Measurements from ENCODE around the gene G2E3. TPM values are rescaled to one million over a fixed set of nuclear protein-coding genes. Genes with fewer than 3 reads are reported as not detected.
"Not testable (repeated sequence)": the region's sequence is repeated elsewhere in the genome, so short reads cannot be mapped to it uniquely, and the experiment has no call there.

G2E3 gene
- total and polyA plus RNA-seq, 7 donors = 3.5 to 13.0 (median 6.7) TPM

GRCh38 chr14:30638926-30639325 lies 80.0 kb downstream of the G2E3 start:
- Histone ChIP-seq H3K36me3 (peaks cover 6 to 60% (median 13%) of the 10 kb centered on the region in 4 donors), H3K9me3 (no peaks in the 10 kb centered on the region), H3K4me3 (no peak overlapping the region), H3K27ac (no peak overlapping the region), H3K27me3 (no peaks in the 10 kb centered on the region), H3K4me1 (no peaks in the 10 kb centered on the region)
- WGBS, 2 donors = 83 to 86% methylated on average over 3 of the region's 3 CpGs
- intact Hi-C loops (cut with DNase I) = no loop called here
- TF ChIP-seq POLR2A (IDR thresholded peaks at IDR 0.05) (no peak), EP300 (IDR thresholded peaks at IDR 0.05) (no peak), POLR2AphosphoS5 (IDR thresholded peaks at IDR 0.05) (no peak)
- TF ChIP-seq, protein P1, sequence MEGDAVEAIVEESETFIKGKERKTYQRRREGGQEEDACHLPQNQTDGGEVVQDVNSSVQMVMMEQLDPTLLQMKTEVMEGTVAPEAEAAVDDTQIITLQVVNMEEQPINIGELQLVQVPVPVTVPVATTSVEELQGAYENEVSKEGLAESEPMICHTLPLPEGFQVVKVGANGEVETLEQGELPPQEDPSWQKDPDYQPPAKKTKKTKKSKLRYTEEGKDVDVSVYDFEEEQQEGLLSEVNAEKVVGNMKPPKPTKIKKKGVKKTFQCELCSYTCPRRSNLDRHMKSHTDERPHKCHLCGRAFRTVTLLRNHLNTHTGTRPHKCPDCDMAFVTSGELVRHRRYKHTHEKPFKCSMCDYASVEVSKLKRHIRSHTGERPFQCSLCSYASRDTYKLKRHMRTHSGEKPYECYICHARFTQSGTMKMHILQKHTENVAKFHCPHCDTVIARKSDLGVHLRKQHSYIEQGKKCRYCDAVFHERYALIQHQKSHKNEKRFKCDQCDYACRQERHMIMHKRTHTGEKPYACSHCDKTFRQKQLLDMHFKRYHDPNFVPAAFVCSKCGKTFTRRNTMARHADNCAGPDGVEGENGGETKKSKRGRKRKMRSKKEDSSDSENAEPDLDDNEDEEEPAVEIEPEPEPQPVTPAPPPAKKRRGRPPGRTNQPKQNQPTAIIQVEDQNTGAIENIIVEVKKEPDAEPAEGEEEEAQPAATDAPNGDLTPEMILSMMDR (IDR thresholded peaks at IDR 0.05) = no peak
- no peak for DNase-seq

DNA sequence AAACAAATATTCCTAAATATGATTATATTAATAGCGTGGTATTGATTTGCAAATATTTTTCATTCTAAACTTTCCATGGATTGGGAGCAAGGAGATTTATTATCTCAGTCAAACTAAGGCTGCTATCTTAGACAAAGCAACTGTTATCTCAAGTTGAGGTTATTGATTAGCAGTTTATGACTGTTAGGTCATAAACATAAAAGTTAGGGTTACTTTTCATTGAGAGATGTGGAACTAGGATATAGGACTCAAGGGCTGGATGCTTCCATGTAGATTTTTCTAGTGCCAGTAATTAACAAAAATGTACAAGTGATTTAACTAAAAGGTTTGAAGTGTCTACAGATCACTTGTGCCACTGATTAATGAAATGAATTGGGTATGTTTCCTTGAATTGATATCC lies 82.2 kb downstream of the G2E3 start:
- intact Hi-C loops (cut with DNase I) = no loop called here
- Histone ChIP-seq H3K4me3 (no peak overlapping the region), H3K27me3 (no peaks in the 10 kb centered on the region), H3K4me1 (no peaks in the 10 kb centered on the region), H3K27ac (no peak overlapping the region), H3K36me3 (peaks cover 0 to 63% (median 11%) of the 10 kb centered on the region in 4 donors), H3K9me3 (no peaks in the 10 kb centered on the region)
- TF ChIP-seq POLR2A (IDR thresholded peaks at IDR 0.05) (no peak), POLR2AphosphoS5 (IDR thresholded peaks at IDR 0.05) (no peak), EP300 (IDR thresholded peaks at IDR 0.05) (no peak)
- TF ChIP-seq, protein P1 (IDR thresholded peaks at IDR 0.05) = no peak
- no peak for DNase-seq
- 23 to 69% methylated on average over 1 of the region's 1 CpG for WGBS, 2 donors

DNA sequence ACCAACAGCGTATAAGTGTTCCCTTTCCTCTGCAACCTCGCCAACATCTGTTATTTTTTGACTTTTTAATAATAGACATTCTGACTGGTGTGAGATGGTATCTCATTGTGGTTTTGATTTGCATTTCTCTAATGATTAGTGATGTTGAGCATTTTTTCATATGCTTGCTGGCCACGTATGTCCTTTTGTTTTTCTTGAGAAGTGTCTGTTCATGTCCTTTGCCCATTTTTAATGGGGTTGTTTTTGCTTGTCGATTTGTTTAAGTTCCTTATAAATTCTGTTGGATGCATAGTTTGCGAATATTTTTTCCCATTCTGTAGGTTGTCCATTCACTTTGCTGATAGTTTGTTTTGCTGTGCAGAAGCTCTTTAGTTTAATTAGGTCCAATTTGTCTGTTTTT lies 85.5 kb downstream of the G2E3 start:
- peaks cover 0 to 66% (median 8%) of the 10 kb centered on the region in 4 donors for H3K36me3 ChIP-seq
- H3K4me1 ChIP-seq; DNase-seq; H3K27me3 ChIP-seq; H3K4me3 ChIP-seq; H3K9me3 ChIP-seq; intact Hi-C loops (cut with DNase I); H3K27ac ChIP-seq: not testable (repeated sequence)
- 94 to 97% methylated on average over 5 of the region's 5 CpGs for WGBS, 2 donors

DNA sequence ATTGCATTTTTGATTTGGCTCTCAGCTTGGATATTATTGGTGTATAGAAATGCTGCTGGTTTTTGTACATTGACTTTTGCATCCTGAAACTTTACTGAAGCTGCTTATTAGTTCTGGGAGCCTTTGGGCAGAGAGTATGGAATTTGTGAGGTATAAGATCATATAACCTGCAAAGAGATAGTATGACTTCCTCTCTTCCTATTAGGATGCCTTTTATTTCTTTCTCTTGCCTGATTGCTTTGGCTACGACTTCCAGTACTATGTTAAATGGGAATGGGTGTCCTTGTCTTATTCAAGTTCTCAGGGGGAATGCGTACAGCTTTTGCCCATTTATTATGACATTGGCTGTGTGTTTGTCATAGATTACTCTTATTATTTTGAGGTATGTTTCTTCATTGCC lies 86.6 kb downstream of the G2E3 start:
- peaks cover 0 to 68% (median 6%) of the 10 kb centered on the region in 4 donors for H3K36me3 ChIP-seq

DNA sequence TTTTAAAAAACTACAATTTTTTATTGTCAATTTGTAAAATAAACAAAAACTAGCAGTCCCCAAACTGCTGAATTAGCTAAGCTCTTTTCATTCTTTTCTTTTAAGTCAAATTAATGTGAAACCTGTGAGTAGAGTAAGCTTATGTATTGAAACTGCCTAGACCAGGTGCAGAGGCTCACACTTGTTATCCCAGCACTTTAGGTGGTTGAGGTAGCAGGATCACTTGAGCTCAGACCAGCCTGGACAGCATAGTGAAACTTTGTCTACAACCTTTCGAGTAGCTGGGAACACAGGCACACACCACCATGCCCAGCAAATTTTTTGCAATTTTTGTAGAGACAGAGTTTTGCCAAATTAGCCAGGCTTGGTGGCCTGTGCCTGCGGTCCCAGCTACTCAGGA lies 89.5 kb downstream of the G2E3 start:
- no peak for DNase-seq
- H3K4me1 ChIP-seq = no peaks in the 10 kb centered on the region
- H3K9me3 ChIP-seq = no peaks in the 10 kb centered on the region
- peaks cover 0 to 81% (median 12%) of the 10 kb centered on the region in 4 donors for H3K36me3 ChIP-seq
- no peak overlapping the region for H3K27ac ChIP-seq
- intact Hi-C loops (cut with DNase I) = no loop called here
- no peak overlapping the region for H3K4me3 ChIP-seq
- TF ChIP-seq EP300 (IDR thresholded peaks at IDR 0.05) (no peak), POLR2A (IDR thresholded peaks at IDR 0.05) (no peak), POLR2AphosphoS5 (IDR thresholded peaks at IDR 0.05) (no peak)
- TF ChIP-seq, protein P1 (IDR thresholded peaks at IDR 0.05) = no peak
- no peaks in the 10 kb centered on the region for H3K27me3 ChIP-seq
- WGBS, 2 donors = 96 to 98% methylated on average over 2 of the region's 2 CpGs

More for the DNA sequence above, 86.6 kb downstream of the G2E3 start:
- Histone ChIP-seq H3K27me3 (no peaks in the 10 kb centered on the region), H3K4me3 (no peak overlapping the region), H3K9me3 (no peaks in the 10 kb centered on the region), H3K27ac (no peak overlapping the region), H3K4me1 (no peaks in the 10 kb centered on the region)
- 96 to 98% methylated on average over 2 of the region's 2 CpGs for WGBS, 2 donors
- intact Hi-C loops (cut with DNase I) = no loop called here
- no peak for DNase-seq
- TF ChIP-seq EP300 (IDR thresholded peaks at IDR 0.05) = no peak
- TF ChIP-seq, protein P1 (IDR thresholded peaks at IDR 0.05) = no peak
- TF ChIP-seq POLR2A (IDR thresholded peaks at IDR 0.05) = no peak
- TF ChIP-seq POLR2AphosphoS5 (IDR thresholded peaks at IDR 0.05) = no peak

Data from sigmoid colon (tissue), 7 donors.